K562 (cell line): Measurements from ENCODE around the gene RYR3. TPM values are rescaled to one million over a fixed set of nuclear protein-coding genes. Genes with fewer than 3 reads are reported as not detected.

Experiments used
- BACH1 ChIP-seq: fragments of 200-800 bp; sonication (Bioruptor generic); IDR thresholded peaks from 2 replicates; pipeline ENCODE4 v1.6.1; 2016; ENCODE audit warnings: missing genetic modification characterization, missing compliant biosample characterization
- SRSF9 ChIP-seq: fragments of 200-400 bp; formaldehyde crosslinking; IDR thresholded peaks from 2 replicates; pipeline ENCODE4 v1.6.1; 2017; ENCODE audit warnings: low read depth, low read length, borderline replicate concordance
- ZNF668 ChIP-seq: fragments of 250-450 bp; sonication (Bioruptor Pico); IDR thresholded peaks from 2 replicates; pipeline ENCODE4 v1.8.0; 2022; ENCODE audit warnings: mild to moderate bottlenecking, inconsistent platforms
- polyA plus RNA-seq, 8 experiments: library from polyadenylated mRNA; depleted of rRNA in 4 of 8; stranded (reverse) in 5 of 8; unstranded in 3 of 8; fragments of >200 nt; fragmentation: Nextera tagmentation in 2 of 8; fragmentation: Illumina TruSeq in 1 of 8; extraction: Ambion mirVana in 2 of 8; extraction: Trizol in 1 of 8; gene quantifications; 2 replicates each; pipeline versions ENCODE4 v1.2.1 to v1.2.3, GENCODE V29; 2011 to 2014; ENCODE audit warnings: inconsistent platforms in 1 of 8, missing spikeins in 1 of 8
- total RNA-seq, 7 experiments: library from RNA; depleted of rRNA in 6 of 7; stranded (reverse); fragments of >200 nt in 6 of 7; fragmentation: Illumina TruSeq in 2 of 7; extraction: Trizol in 2 of 7; gene quantifications; 2 replicates each; pipeline versions ENCODE4 v1.2.1 to v1.2.3, GENCODE V29; 2011 to 2021; ENCODE audit warnings: low replicate concordance in 1 of 7
- TF ChIP-seq, protein P1 (sequence below), 2 experiments: fragments of 450-650 bp; formaldehyde crosslinking in 1 of 2; IDR thresholded peaks; 2 replicates each; pipeline versions ENCODE4 v1.4.0 to v1.6.1; 2014 to 2020; ENCODE audit warnings: mild to moderate bottlenecking in 2 of 2, borderline replicate concordance in 1 of 2, low read depth in 1 of 2
- TF ChIP-seq, protein P2 (sequence below): sonication (generic); formaldehyde crosslinking; IDR thresholded peaks from 2 replicates; pipeline ENCODE4 v1.8.1; 2023; ENCODE audit warnings: mild to moderate bottlenecking, missing genetic modification reagents

RYR3 gene
- total and polyA plus RNA-seq, 9 of the 15 experiments (the other 6 are each of a cell fraction or from before 2014, with no cell fraction given), result 0.04 TPM; not detected in 8

DNA sequence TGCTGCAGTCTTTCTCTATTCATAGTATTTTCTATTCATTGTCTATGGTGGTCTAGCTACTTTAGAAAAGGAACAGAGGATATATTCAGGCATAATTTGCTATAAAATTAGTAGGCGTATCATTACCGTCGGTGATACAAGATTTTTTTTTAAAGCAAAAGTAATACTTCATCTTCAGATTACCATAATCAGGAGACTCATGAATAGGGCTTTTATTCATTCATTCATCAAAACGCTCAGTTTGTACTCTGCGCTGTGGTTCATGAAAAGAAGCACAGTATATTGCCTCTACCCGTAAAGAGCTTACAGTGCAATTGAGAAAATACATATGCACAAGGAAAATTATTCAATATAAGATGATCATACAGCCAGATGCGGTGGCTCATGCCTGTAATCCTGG is 520.9 kb downstream of the RYR3 start (continued):
- TF ChIP-seq, protein P1, sequence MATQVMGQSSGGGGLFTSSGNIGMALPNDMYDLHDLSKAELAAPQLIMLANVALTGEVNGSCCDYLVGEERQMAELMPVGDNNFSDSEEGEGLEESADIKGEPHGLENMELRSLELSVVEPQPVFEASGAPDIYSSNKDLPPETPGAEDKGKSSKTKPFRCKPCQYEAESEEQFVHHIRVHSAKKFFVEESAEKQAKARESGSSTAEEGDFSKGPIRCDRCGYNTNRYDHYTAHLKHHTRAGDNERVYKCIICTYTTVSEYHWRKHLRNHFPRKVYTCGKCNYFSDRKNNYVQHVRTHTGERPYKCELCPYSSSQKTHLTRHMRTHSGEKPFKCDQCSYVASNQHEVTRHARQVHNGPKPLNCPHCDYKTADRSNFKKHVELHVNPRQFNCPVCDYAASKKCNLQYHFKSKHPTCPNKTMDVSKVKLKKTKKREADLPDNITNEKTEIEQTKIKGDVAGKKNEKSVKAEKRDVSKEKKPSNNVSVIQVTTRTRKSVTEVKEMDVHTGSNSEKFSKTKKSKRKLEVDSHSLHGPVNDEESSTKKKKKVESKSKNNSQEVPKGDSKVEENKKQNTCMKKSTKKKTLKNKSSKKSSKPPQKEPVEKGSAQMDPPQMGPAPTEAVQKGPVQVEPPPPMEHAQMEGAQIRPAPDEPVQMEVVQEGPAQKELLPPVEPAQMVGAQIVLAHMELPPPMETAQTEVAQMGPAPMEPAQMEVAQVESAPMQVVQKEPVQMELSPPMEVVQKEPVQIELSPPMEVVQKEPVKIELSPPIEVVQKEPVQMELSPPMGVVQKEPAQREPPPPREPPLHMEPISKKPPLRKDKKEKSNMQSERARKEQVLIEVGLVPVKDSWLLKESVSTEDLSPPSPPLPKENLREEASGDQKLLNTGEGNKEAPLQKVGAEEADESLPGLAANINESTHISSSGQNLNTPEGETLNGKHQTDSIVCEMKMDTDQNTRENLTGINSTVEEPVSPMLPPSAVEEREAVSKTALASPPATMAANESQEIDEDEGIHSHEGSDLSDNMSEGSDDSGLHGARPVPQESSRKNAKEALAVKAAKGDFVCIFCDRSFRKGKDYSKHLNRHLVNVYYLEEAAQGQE (IDR thresholded peaks at IDR 0.05; ENCODE audit: borderline replicate concordance), result no peak
- TF ChIP-seq, protein P1 (CRISPR knock-in tag; IDR thresholded peaks at IDR 0.05; ENCODE audit: low read depth), result no peak
- TF ChIP-seq, protein P2, sequence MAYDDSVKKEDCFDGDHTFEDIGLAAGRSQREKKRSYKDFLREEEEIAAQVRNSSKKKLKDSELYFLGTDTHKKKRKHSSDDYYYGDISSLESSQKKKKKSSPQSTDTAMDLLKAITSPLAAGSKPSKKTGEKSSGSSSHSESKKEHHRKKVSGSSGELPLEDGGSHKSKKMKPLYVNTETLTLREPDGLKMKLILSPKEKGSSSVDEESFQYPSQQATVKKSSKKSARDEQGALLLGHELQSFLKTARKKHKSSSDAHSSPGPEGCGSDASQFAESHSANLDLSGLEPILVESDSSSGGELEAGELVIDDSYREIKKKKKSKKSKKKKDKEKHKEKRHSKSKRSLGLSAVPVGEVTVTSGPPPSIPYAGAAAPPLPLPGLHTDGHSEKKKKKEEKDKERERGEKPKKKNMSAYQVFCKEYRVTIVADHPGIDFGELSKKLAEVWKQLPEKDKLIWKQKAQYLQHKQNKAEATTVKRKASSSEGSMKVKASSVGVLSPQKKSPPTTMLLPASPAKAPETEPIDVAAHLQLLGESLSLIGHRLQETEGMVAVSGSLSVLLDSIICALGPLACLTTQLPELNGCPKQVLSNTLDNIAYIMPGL (CRISPR knock-in tag), result no peak
- TF ChIP-seq ZNF668 (CRISPR knock-in tag), result no peak
- no peak for TF ChIP-seq SRSF9
- no peak for TF ChIP-seq BACH1 (tag)
- TF ChIP-seq, all 486 proteins: peak for 0
